ENCODE measurements around the gene NECAP2.
"Not testable (repeated sequence)": the region's sequence is repeated elsewhere in the genome, so short reads cannot be mapped to it uniquely, and the experiment has no call there.

The NECAP2 gene

GRCh38 chr1:16442941-16443340, 2.4 kb downstream of the NECAP2 start:
- peak overlapping the region; percentile 70 for H3K4me3 Mint-ChIP-seq
- H3K27me3 Mint-ChIP-seq: no peaks in the 10 kb centered on the region
- peaks cover 53% of the 10 kb centered on the region for H3K4me1 Mint-ChIP-seq
- peak overlapping the region; percentile 59 for H3K27ac Mint-ChIP-seq
- H3K9me3 Mint-ChIP-seq: no peaks in the 10 kb centered on the region
- peaks cover 4% of the 10 kb centered on the region for H3K36me3 Mint-ChIP-seq

- peaks cover 9% of the 10 kb centered on the region for H3K36me3 Mint-ChIP-seq
- H3K27me3 Mint-ChIP-seq: no peaks in the 10 kb centered on the region
- no peaks in the 10 kb centered on the region for H3K9me3 Mint-ChIP-seq
- peak overlapping the region; percentile 82 for H3K27ac Mint-ChIP-seq
- H3K4me3 Mint-ChIP-seq: peak overlapping the region; percentile 23
- H3K4me1 Mint-ChIP-seq: peaks cover 62% of the 10 kb centered on the region
Observed at GRCh38 chr1:16443975-16444770, 3.6 kb downstream of the NECAP2 start.

GRCh38 chr1:16445052-16445451, 4.5 kb downstream of the NECAP2 start:
- Mint-ChIP-seq H3K4me3 (no peak overlapping the region), H3K9me3 (no peaks in the 10 kb centered on the region), H3K27ac (no peak overlapping the region), H3K36me3 (peaks cover 12% of the 10 kb centered on the region), H3K4me1 (peaks cover 68% of the 10 kb centered on the region), H3K27me3 (no peaks in the 10 kb centered on the region)

- Mint-ChIP-seq H3K4me1 (peaks cover 67% of the 10 kb centered on the region), H3K4me3 (no peak overlapping the region), H3K9me3 (no peaks in the 10 kb centered on the region), H3K36me3 (peaks cover 15% of the 10 kb centered on the region), H3K27ac (no peak overlapping the region), H3K27me3 (no peaks in the 10 kb centered on the region)
Observed at GRCh38 chr1:16446116-16446515, 5.6 kb downstream of the NECAP2 start.

GRCh38 chr1:16447641-16448040, 7.1 kb downstream of the NECAP2 start:
- H3K4me3 Mint-ChIP-seq: no peak overlapping the region
- H3K36me3 Mint-ChIP-seq: peaks cover 20% of the 10 kb centered on the region
- H3K9me3 Mint-ChIP-seq: no peaks in the 10 kb centered on the region
- H3K4me1 Mint-ChIP-seq: peaks cover 62% of the 10 kb centered on the region
- peak overlapping the region; percentile 79 for H3K27ac Mint-ChIP-seq
- no peaks in the 10 kb centered on the region for H3K27me3 Mint-ChIP-seq

- Mint-ChIP-seq H3K27me3 (no peaks in the 10 kb centered on the region), H3K27ac (peak overlapping the region; percentile 93), H3K4me1 (peaks cover 48% of the 10 kb centered on the region), H3K4me3 (no peak overlapping the region), H3K9me3 (no peaks in the 10 kb centered on the region), H3K36me3 (peaks cover 20% of the 10 kb centered on the region)
Observed at GRCh38 chr1:16449065-16449464, 8.5 kb downstream of the NECAP2 start.

- Mint-ChIP-seq H3K4me1 (peaks cover 43% of the 10 kb centered on the region), H3K27me3 (no peaks in the 10 kb centered on the region), H3K4me3 (no peak overlapping the region), H3K36me3 (peaks cover 16% of the 10 kb centered on the region), H3K27ac (peak overlapping the region; percentile 93), H3K9me3 (no peaks in the 10 kb centered on the region)
Observed at GRCh38 chr1:16449666-16450065, 9.1 kb downstream of the NECAP2 start.

- no peaks in the 10 kb centered on the region for H3K9me3 Mint-ChIP-seq
- no peaks in the 10 kb centered on the region for H3K27me3 Mint-ChIP-seq
- peaks cover 39% of the 10 kb centered on the region for H3K4me1 Mint-ChIP-seq
- peak overlapping the region; percentile 77 for H3K27ac Mint-ChIP-seq
- no peak overlapping the region for H3K4me3 Mint-ChIP-seq
- H3K36me3 Mint-ChIP-seq: peaks cover 18% of the 10 kb centered on the region
Observed at GRCh38 chr1:16450863-16451481, 10.4 kb downstream of the NECAP2 start.

- Mint-ChIP-seq H3K4me3 (no peak overlapping the region), H3K27ac (peak overlapping the region; percentile 11), H3K9me3 (no peaks in the 10 kb centered on the region), H3K36me3 (peaks cover 18% of the 10 kb centered on the region), H3K4me1 (peaks cover 39% of the 10 kb centered on the region), H3K27me3 (no peaks in the 10 kb centered on the region)
Observed at GRCh38 chr1:16451841-16452528, 11.5 kb downstream of the NECAP2 start.

GRCh38 chr1:16454909-16455308, 14.4 kb downstream of the NECAP2 start:
- H3K27ac Mint-ChIP-seq: peak overlapping the region; percentile 67
- not testable (repeated sequence) for H3K36me3 Mint-ChIP-seq

GRCh38 chr1:16456151-16456550, 15.6 kb downstream of the NECAP2 start:
- Mint-ChIP-seq H3K4me1 (peaks cover 12% of the 10 kb centered on the region), H3K36me3 (peaks cover 11% of the 10 kb centered on the region)
- not testable (repeated sequence) for H3K4me3 Mint-ChIP-seq, H3K27me3 Mint-ChIP-seq, H3K27ac Mint-ChIP-seq, H3K9me3 Mint-ChIP-seq

More at GRCh38 chr1:16454909-16455308, 14.4 kb downstream of the NECAP2 start:
- H3K9me3 Mint-ChIP-seq, H3K4me3 Mint-ChIP-seq, H3K27me3 Mint-ChIP-seq: not testable (repeated sequence)
- peaks cover 15% of the 10 kb centered on the region for H3K4me1 Mint-ChIP-seq

GRCh38 chr1:16458831-16459230, 18.3 kb downstream of the NECAP2 start:
- Mint-ChIP-seq H3K4me1 (peaks cover 4% of the 10 kb centered on the region), H3K27me3 (no peaks in the 10 kb centered on the region), H3K9me3 (no peaks in the 10 kb centered on the region), H3K27ac (peak overlapping the region; percentile 83), H3K36me3 (peaks cover 8% of the 10 kb centered on the region), H3K4me3 (no peak overlapping the region)

- H3K27me3 Mint-ChIP-seq: no peaks in the 10 kb centered on the region
- H3K27ac Mint-ChIP-seq: no peak overlapping the region
- no peaks in the 10 kb centered on the region for H3K9me3 Mint-ChIP-seq
- H3K36me3 Mint-ChIP-seq: peaks cover 8% of the 10 kb centered on the region
- H3K4me1 Mint-ChIP-seq: peaks cover 4% of the 10 kb centered on the region
- H3K4me3 Mint-ChIP-seq: no peak overlapping the region
Observed at GRCh38 chr1:16459352-16459925, 18.9 kb downstream of the NECAP2 start.

GRCh38 chr1:16461681-16462080, 21.2 kb downstream of the NECAP2 start:
- Mint-ChIP-seq H3K27me3 (no peaks in the 10 kb centered on the region), H3K27ac (no peak overlapping the region), H3K4me3 (no peak overlapping the region), H3K4me1 (peaks cover 4% of the 10 kb centered on the region), H3K36me3 (peaks cover 6% of the 10 kb centered on the region), H3K9me3 (no peaks in the 10 kb centered on the region)

GRCh38 chr1:16462773-16463330, 22.3 kb downstream of the NECAP2 start:
- Mint-ChIP-seq H3K27ac (peak overlapping the region; percentile 46), H3K27me3 (no peaks in the 10 kb centered on the region), H3K4me3 (no peak overlapping the region), H3K9me3 (no peaks in the 10 kb centered on the region), H3K4me1 (peaks cover 4% of the 10 kb centered on the region), H3K36me3 (peaks cover 6% of the 10 kb centered on the region)
